Fibroblast of the aortic adventitia (primary cell): Measurements from ENCODE around the gene GSK3B. TPM values are rescaled to one million over a fixed set of nuclear protein-coding genes. Genes with fewer than 3 reads are reported as not detected.

Experiments used
- DNase-seq: peaks from one replicate; pipeline ENCODE4 v3.0.0-alpha.2; 2010; ENCODE audit warnings: low read depth
- H3K4me3 ChIP-seq: 2 replicates; pipeline ENCODE4 v1.5.1; 2011; ENCODE audit warnings: low read depth, mild to moderate bottlenecking, control low read depth, low read length, moderate library complexity
- CTCF ChIP-seq: IDR thresholded peaks from 2 replicates; pipeline ENCODE4 v1.5.1; 2011; ENCODE audit warnings: mild to moderate bottlenecking, low read length, control low read depth, inconsistent platforms; ENCODE audit not compliant: insufficient read depth
- total RNA-seq: library from RNA; depleted of rRNA; stranded (reverse); fragments of >200 nt; gene quantifications from 2 replicates; pipeline ENCODE4 v1.2.3, GENCODE V29; 2012; ENCODE audit warnings: low replicate concordance

Gene GSK3B
- total RNA-seq, 1 donor = 74.1 TPM

GRCh38 chr3:120093119-120093910 is 932 bp downstream of the GSK3B start:
- peak; percentile 84 for DNase-seq
- peak overlapping the region; percentile 78 for H3K4me3 ChIP-seq
- no peak for TF ChIP-seq CTCF

- TF ChIP-seq CTCF = no peak
- no peak for DNase-seq
- H3K4me3 ChIP-seq = peak overlapping the region; percentile 78
These were observed 1.8 kb downstream of the GSK3B start for GRCh38 chr3:120092474-120092873.

GRCh38 chr3:120090422-120090821 is 3.8 kb downstream of the GSK3B start:
- peak overlapping the region; percentile 78 for H3K4me3 ChIP-seq
- no peak for DNase-seq

GRCh38 chr3:120089089-120089488 is 5.2 kb downstream of the GSK3B start:
- no peak for DNase-seq
- H3K4me3 ChIP-seq = no peak overlapping the region
- no peak for TF ChIP-seq CTCF

More at GRCh38 chr3:120090422-120090821, 3.8 kb downstream of the GSK3B start:
- TF ChIP-seq CTCF = no peak

GRCh38 chr3:120088622-120089021 is 5.6 kb downstream of the GSK3B start:
- TF ChIP-seq CTCF = no peak
- no peak for DNase-seq
- H3K4me3 ChIP-seq = no peak overlapping the region

- no peak for DNase-seq
- TF ChIP-seq CTCF = no peak
- no peak overlapping the region for H3K4me3 ChIP-seq
These were observed 12.5 kb downstream of the GSK3B start for GRCh38 chr3:120081719-120082118.
